Kidney (tissue), 14 donors: ENCODE measurements around the gene IFNB1. TPM values are rescaled to one million over a fixed set of nuclear protein-coding genes. Genes with fewer than 3 reads are reported as not detected.

Experiments
- DNase-seq, 5 donors: peaks; one replicate each; pipeline ENCODE4 v3.0.0-alpha.2; 2013 to 2020
- FAIRE-seq: peaks from 2 replicates; lab custom pipeline; 2012; peaks lifted over from hg19 to GRCh38; lab: Jason Lieb, UNC
- H3K27ac ChIP-seq, 2 donors: one replicate each; pipeline ENCODE4 v1.7.0; 2013; ENCODE audit warnings: low read depth in 2 of 2, low read length in 2 of 2, inconsistent platforms in 1 of 2
- H3K27me3 ChIP-seq: one replicate; pipeline ENCODE4 v1.7.1; 2013; ENCODE audit warnings: low read length, inconsistent platforms; ENCODE audit not compliant: control insufficient read depth, insufficient read depth
- H3K36me3 ChIP-seq, 3 donors: one replicate each; pipeline versions ENCODE4 v1.7.0 to v1.7.1; 2013; ENCODE audit warnings: low read length in 3 of 3, control low read depth in 1 of 3, inconsistent platforms in 1 of 3; ENCODE audit not compliant: insufficient read depth in 3 of 3, control insufficient read depth in 2 of 3
- H3K4me1 ChIP-seq, 3 donors: one replicate each; pipeline versions ENCODE4 v1.7.0 to v1.7.1; 2013; ENCODE audit warnings: low read length in 3 of 3, inconsistent platforms in 1 of 3, low read depth in 1 of 3; ENCODE audit not compliant: control insufficient read depth in 2 of 3, insufficient read depth in 2 of 3
- H3K4me3 ChIP-seq, 3 donors: one replicate each; pipeline versions ENCODE4 v1.7.0 to v1.8.1; 2013; ENCODE audit warnings: low read length in 3 of 3, control low read depth in 1 of 3, inconsistent platforms in 1 of 3
- H3K9ac ChIP-seq, 3 donors: one replicate each; pipeline versions ENCODE4 v1.7.0 to v1.7.1; 2013; ENCODE audit warnings: low read length in 3 of 3, control low read depth in 1 of 3, inconsistent platforms in 1 of 3
- H3K9me3 ChIP-seq, 3 donors: one replicate each; pipeline versions ENCODE4 v1.7.0 to v1.7.1; 2013; ENCODE audit warnings: low read length in 3 of 3, control low read depth in 1 of 3, inconsistent platforms in 1 of 3; ENCODE audit not compliant: control insufficient read depth in 2 of 3, insufficient read depth in 1 of 3
- CTCF ChIP-seq: IDR thresholded peaks from 3 replicates; pipeline ENCODE4 v1.5.1; 2012; ENCODE audit warnings: mild to moderate bottlenecking, moderate library complexity, borderline replicate concordance; ENCODE audit not compliant: insufficient read depth; ENCODE audit errors: extremely low read depth
- intact Hi-C: fragments of 100-400 bp; cut with DNase I; formaldehyde crosslinking; loops from one replicate; pipeline ENCODE4 v1.11.1; 2022
- polyA plus RNA-seq: library from polyadenylated mRNA; stranded (reverse); fragments of 350-450 nt; fragmentation: Illumina TruSeq; extraction: RNeasy Lipid Tissue Mini Kit (QIAGEN cat#74804); gene quantifications from one replicate; pipeline ENCODE4 v1.2.3, GENCODE V29; 2014; ENCODE audit warnings: low read depth, low replicate concordance; ENCODE audit not compliant: insufficient read depth
- total RNA-seq: library from RNA; stranded (reverse); fragmentation: NEBNext Ultra II Directional; extraction: Animal tissue kit (Norgen Biotek cat#: 25700); gene quantifications from one replicate; pipeline ENCODE4 v1.2.1, GENCODE V29; 2021
- donor health status: control.
- donor health status: control.
- donor health status: control.
- donor health status: control.
- donor health status: control.
- donor health status: DM: yes; HTN: yes; CAD: no.
- donor health status: Normal renal cell carcinoma (clear cell type).

The IFNB1 gene
- total and polyA plus RNA-seq, 2 donors from 2014 or later: not detected

DNA sequence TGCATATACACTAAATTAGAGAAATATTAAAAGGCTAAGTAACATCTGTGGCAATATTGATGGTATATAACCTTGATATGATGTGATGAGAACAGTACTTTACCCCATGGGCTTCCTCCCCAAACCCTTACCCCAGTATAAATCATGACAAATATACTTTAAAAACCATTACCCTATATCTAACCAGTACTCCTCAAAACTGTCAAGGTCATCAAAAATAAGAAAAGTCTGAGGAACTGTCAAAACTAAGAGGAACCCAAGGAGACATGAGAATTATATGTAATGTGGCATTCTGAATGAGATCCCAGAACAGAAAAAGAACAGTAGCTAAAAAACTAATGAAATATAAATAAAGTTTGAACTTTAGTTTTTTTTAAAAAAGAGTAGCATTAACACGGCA, 7.3 kb upstream of the IFNB1 start:
- Histone ChIP-seq H3K9ac (no peak overlapping the region), H3K27ac (no peak overlapping the region), H3K36me3 (no peaks in the 10 kb centered on the region), H3K4me3 (no peak overlapping the region), H3K9me3 (peaks cover 0 to 7% (median 0%) of the 10 kb centered on the region in 3 donors), H3K4me1 (no peaks in the 10 kb centered on the region), H3K27me3 (no peaks in the 10 kb centered on the region)
- FAIRE-seq: no peak
- intact Hi-C loops: no loop called here
- DNase-seq: no peak
- no peak for TF ChIP-seq CTCF

DNA sequence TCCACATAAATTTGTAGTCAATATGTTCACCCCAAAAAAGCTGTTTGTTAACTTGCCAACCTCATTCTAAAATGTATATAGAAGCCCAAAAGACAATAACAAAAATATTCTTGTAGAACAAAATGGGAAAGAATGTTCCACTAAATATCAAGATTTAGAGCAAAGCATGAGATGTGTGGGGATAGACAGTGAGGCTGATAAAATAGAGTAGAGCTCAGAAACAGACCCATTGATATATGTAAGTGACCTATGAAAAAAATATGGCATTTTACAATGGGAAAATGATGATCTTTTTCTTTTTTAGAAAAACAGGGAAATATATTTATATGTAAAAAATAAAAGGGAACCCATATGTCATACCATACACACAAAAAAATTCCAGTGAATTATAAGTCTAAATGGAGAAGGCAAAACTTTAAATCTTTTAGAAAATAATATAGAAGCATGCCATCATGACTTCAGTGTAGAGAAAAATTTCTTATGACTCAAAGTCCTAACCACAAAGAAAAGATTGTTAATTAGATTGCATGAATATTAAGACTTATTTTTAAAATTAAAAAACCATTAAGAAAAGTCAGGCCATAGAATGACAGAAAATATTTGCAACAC, 6.6 kb upstream of the IFNB1 start:
- Histone ChIP-seq H3K9ac (no peak overlapping the region), H3K4me3 (no peak overlapping the region), H3K36me3 (no peaks in the 10 kb centered on the region), H3K9me3 (peaks cover 0 to 7% (median 0%) of the 10 kb centered on the region in 3 donors), H3K27ac (no peak overlapping the region), H3K27me3 (no peaks in the 10 kb centered on the region), H3K4me1 (no peaks in the 10 kb centered on the region)
- FAIRE-seq: no peak
- no peak for DNase-seq
- TF ChIP-seq CTCF: no peak
- intact Hi-C loops: no loop called here

GRCh38 chr9:21082671-21083070, 4.9 kb upstream of the IFNB1 start:
- no peak for DNase-seq
- Histone ChIP-seq H3K27me3 (no peaks in the 10 kb centered on the region), H3K9me3 (peaks cover 0 to 7% (median 0%) of the 10 kb centered on the region in 3 donors), H3K4me3 (no peak overlapping the region), H3K9ac (no peak overlapping the region), H3K27ac (no peak overlapping the region), H3K36me3 (no peaks in the 10 kb centered on the region), H3K4me1 (no peaks in the 10 kb centered on the region)
- TF ChIP-seq CTCF: no peak
- no peak for FAIRE-seq
- intact Hi-C loops: no loop called here

DNA sequence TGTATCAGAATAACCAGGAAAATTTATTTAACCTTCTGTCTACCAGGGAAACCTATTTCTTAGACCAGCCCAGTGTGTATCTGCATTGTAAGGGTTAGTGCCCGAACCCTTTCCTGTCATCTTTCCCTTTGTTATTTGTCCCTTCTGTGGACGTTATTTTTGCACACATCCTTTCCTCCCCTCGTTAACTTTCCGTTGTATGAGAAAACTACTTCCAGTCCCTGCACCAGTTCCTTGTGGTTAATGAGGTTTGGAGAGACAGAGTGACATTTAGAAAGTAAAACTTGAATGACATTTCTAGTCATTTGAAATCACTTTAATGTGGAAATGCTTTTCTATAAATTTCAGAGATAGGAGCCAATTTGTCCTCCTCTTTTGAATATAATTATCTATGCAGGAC, 4.3 kb upstream of the IFNB1 start:
- Histone ChIP-seq H3K4me3 (no peak overlapping the region), H3K4me1 (no peaks in the 10 kb centered on the region), H3K9ac (no peak overlapping the region), H3K9me3 (peaks cover 0 to 3% (median 0%) of the 10 kb centered on the region in 3 donors), H3K27me3 (no peaks in the 10 kb centered on the region), H3K36me3 (no peaks in the 10 kb centered on the region), H3K27ac (no peak overlapping the region)
- DNase-seq (no peak), FAIRE-seq (no peak)
- no peak for TF ChIP-seq CTCF
- intact Hi-C loops: no loop called here
